Omental fat pad (tissue), 4 donors: ENCODE measurements around the gene GPLD1. TPM values are rescaled to one million over a fixed set of nuclear protein-coding genes. Genes with fewer than 3 reads are reported as not detected.
"Not testable (repeated sequence)": the region's sequence is repeated elsewhere in the genome, so short reads cannot be mapped to it uniquely, and the experiment has no call there.

Experiments
- ATAC-seq: fragments of 150-250 bp; one replicate; pipeline ENCODE4 v1.9.1; 2016; ENCODE audit warnings: mild to moderate bottlenecking, moderate library complexity; ENCODE audit not compliant: low FRiP score
- DNase-seq: peaks from one replicate; pipeline ENCODE4 v3.0.0-alpha.2; 2019; ENCODE audit warnings: low spot score
- total RNA-seq, 4 donors: library from RNA; depleted of rRNA; stranded (reverse); fragments of >200 nt; gene quantifications; one replicate each; pipeline ENCODE4 v1.1.0, GENCODE V29; 2016
- TF ChIP-seq, protein P1 (sequence below), 3 donors: fragments of 450-650 bp; IDR thresholded peaks; one replicate each; pipeline ENCODE4 v1.5.1; 2016 to 2017; ENCODE audit warnings: antibody characterized with exemption in 3 of 3, mild to moderate bottlenecking in 3 of 3, moderate library complexity in 2 of 3

The GPLD1 gene
- total RNA-seq, 4 donors from 2014 or later, result 3.6 to 9.7 (median 5.5) TPM

DNA sequence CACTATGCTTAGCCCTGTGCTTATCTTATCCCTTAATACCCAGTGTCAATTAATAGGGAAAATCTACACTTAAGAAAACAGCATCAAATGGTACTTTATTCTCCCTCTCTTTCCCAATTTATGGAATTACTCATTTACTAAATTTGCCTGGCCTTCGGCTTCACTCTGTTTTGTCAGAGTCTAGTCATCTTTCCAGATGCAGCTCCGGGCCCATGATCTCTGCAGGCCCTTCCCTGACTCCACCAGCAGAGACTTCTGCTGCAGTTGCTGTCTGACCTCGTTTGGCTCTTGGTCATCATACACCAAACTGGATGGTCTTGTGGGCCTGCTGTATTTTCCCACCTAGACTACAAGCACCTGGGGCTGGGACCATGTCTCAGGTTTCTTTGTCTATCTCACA, 59.3 kb downstream of the GPLD1 start:
- DNase-seq (no peak), ATAC-seq (no peak)
- TF ChIP-seq, protein P1, sequence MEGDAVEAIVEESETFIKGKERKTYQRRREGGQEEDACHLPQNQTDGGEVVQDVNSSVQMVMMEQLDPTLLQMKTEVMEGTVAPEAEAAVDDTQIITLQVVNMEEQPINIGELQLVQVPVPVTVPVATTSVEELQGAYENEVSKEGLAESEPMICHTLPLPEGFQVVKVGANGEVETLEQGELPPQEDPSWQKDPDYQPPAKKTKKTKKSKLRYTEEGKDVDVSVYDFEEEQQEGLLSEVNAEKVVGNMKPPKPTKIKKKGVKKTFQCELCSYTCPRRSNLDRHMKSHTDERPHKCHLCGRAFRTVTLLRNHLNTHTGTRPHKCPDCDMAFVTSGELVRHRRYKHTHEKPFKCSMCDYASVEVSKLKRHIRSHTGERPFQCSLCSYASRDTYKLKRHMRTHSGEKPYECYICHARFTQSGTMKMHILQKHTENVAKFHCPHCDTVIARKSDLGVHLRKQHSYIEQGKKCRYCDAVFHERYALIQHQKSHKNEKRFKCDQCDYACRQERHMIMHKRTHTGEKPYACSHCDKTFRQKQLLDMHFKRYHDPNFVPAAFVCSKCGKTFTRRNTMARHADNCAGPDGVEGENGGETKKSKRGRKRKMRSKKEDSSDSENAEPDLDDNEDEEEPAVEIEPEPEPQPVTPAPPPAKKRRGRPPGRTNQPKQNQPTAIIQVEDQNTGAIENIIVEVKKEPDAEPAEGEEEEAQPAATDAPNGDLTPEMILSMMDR (IDR thresholded peaks at IDR 0.05), result no peak

DNA sequence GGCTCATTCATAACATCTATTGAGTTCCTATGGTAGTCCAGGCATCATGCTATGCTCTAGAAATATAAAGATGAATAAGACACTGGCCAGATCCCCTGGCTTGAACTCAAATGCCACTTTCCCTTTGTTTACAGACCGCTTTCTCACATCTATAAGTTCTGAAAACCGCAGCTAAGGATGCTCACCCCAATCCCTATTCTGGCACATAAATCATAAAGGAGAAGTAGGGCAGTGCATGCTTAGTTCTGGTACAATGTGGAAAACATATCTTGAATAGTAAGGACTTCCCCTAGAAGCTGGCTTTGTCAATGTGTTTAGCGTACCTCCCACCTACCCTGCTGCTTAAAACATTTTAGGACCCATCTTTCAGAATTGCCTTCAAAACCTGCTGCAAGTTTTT, 60.2 kb downstream of the GPLD1 start:
- ATAC-seq, result no peak
- DNase-seq, result no peak
- TF ChIP-seq, protein P1 (IDR thresholded peaks at IDR 0.05), result no peak

DNA sequence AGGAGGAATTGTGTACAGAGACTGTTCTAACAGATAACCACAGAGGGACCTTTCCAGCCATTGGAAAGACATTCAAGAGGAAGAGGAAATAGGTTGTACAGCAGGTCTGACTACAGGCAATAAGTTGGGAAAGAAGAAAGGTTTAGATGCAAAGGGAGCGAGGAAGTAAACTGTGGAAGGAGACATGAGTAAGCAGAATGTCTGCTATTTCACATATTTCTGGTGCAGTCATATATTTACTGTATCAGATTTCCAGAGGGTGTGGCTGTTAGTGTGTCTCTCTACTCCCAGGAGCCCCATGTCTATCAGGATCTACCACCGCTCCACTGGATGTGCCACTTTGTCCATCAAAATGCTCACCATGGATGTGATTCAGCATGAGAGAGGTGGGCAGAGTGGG, 60.8 kb downstream of the GPLD1 start:
- no peak for DNase-seq
- ATAC-seq, result no peak
- TF ChIP-seq, protein P1 (IDR thresholded peaks at IDR 0.05), result no peak

DNA sequence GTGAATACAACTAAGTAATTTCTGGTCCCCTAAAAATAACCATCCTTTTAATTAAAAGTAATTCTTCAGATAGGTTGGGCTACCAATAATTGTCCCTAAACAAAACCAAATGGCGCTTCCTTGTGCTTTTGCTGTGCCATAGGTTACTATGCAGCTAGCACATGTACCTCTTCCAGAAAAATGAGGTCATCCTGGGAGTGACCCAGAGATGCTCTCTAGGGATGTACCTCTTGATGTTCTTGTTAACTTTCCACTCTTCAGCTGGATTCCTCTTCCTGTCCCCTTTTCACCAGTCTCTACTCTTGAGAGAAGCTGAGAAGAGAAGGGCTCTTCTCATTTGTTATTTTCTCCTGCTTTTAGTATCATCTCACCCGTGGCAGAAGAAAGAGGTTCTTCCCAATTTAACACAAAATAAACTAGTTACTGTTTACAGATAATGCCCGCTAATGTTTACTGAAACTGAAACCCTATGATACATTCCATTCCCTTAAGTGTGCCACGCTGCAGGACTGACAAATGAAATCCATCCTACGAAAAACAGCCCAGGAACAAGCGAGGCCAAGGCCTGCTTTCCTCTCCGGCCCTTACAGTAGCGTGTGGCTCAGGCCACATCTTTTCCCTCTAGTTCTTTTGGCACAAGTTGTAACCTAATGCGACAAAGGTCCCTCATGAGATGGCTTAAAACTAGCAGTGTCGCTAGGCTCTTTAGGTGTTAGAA, 62.5 kb downstream of the GPLD1 start:
- TF ChIP-seq, protein P1 (IDR thresholded peaks at IDR 0.05), result no peak
- ATAC-seq (no peak), DNase-seq (no peak)

DNA sequence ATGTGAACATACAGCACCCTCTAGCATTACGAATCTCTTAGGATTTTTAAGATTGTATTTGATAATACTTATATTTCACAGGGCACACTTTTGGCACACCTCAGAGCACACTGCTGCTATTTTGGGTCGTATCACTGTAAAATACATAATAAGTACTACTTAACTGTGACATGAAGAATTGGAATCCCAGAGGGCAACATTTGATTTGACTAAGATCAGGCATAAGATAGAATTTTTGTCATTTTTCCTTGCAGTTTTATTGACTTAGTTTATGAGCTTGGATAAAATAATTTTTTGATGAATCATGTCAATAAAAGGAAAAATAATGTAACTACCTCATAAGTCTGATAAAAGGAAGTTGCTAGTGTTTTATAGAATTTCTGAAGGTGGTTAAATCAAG, 64.3 kb downstream of the GPLD1 start:
- DNase-seq (no peak), ATAC-seq (no peak)
- TF ChIP-seq, protein P1 (IDR thresholded peaks at IDR 0.05), result no peak

DNA sequence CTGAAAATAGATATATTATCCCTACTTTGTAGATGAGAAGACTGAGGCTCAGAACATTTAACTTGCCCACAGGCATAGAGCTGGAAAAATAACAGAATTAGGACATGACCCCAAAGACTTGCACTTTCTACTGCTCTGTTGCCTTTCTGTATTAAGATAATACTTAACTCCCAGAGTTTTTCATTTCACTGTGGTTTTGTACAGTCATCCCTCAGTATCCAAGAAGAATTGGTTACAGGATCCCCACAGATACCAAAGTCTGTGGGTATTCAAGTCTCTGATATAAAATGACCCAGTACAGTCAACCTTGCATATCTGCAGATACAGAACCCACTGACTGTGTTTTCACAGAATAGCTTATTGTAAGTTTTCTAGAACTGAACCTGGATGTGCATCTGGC, 69.9 kb downstream of the GPLD1 start:
- TF ChIP-seq, protein P1 (IDR thresholded peaks at IDR 0.05), result no peak
- ATAC-seq (no peak), DNase-seq (no peak)

DNA sequence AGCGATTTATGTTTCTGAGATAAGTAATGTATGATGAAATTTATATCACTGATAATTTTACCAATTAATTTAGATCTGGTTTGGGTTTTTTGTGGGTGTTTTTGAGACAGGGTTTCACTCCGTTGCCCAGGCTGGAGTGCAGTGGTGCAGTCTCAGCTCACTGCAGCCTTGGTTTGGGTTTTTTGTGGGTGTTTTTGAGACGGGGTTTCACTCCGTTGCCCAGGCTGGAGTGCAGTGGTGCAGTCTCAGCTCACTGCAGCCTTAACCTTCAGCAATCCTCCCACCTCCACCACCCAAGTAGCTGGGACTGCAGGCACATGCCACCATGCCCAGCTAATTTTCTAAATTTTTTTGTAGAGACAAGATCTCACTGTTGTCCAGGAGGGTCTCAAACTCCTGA, 73.6 kb downstream of the GPLD1 start:
- ATAC-seq (no peak), DNase-seq (no peak)
- TF ChIP-seq, protein P1 (IDR thresholded peaks at IDR 0.05), result no peak

DNA sequence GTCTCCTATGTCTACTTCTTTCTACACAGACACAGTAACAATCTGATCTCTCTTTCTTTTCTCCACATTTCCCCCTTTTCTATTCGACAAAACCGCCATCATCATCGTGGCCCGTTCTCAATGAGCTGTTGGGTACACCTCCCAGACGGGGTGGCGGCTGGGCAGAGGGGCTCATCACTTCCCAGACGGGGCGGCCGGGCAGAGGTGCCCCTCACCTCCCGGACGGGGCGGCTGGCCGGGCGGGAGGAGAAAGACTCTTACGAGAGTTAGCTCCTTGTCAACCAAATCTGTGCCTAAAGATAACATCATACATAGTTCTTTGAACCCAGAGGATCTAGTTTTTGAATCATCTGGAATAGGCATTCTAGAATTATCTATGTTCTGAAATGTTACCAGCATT, 74.8 kb downstream of the GPLD1 start:
- not testable (repeated sequence) for ATAC-seq, DNase-seq
